Measurements from ENCODE around the gene ANKRD23. TPM values are rescaled to one million over a fixed set of nuclear protein-coding genes. Genes with fewer than 3 reads are reported as not detected.

The ANKRD23 gene
- total and polyA plus RNA-seq, 2 of the 13 experiments (the other 11 are each of a cell fraction or from before 2014, with no cell fraction given): 1.5 to 1.6 TPM

DNA sequence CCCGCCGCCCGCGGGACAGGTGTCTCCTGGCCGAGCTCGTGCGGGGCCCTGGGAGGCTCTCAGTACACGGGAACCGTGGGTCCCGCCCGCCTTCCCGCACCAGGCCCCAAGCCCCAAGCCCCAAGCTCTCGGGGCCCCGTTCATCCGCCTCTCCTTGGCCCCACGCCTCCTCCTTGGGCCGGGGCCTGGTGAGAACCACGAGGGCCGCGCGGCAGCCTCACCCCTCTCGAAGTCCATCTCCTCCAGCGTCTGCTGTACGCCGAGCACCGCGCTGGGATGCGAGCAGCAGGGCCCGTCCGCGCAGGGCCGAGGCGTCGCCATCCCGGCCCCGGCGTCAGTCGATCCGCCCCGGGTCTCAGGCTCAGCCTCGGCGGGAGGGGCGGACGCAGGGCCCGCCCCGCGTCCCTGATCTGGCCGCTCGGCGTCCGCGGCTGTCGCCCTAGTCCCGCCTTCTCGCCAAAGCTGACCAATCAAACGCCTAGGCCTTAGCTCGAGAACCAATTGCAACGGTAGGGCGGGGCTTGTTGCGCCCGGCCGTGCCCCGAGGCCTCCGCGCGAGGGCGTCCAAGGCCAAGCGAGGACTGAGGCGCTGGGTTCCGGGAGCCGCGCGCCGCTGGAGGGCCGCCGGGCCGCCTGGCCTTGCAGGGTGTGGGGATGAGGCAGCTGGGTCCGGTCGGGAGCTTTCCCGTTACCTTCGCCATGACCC lies 14.0 kb upstream of the ANKRD23 start, which contains the start of gene ANKRD39 (continued):
- TF ChIP-seq, protein P1, sequence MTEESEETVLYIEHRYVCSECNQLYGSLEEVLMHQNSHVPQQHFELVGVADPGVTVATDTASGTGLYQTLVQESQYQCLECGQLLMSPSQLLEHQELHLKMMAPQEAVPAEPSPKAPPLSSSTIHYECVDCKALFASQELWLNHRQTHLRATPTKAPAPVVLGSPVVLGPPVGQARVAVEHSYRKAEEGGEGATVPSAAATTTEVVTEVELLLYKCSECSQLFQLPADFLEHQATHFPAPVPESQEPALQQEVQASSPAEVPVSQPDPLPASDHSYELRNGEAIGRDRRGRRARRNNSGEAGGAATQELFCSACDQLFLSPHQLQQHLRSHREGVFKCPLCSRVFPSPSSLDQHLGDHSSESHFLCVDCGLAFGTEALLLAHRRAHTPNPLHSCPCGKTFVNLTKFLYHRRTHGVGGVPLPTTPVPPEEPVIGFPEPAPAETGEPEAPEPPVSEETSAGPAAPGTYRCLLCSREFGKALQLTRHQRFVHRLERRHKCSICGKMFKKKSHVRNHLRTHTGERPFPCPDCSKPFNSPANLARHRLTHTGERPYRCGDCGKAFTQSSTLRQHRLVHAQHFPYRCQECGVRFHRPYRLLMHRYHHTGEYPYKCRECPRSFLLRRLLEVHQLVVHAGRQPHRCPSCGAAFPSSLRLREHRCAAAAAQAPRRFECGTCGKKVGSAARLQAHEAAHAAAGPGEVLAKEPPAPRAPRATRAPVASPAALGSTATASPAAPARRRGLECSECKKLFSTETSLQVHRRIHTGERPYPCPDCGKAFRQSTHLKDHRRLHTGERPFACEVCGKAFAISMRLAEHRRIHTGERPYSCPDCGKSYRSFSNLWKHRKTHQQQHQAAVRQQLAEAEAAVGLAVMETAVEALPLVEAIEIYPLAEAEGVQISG (CRISPR knock-in tag; IDR thresholded peaks at IDR 0.05): peak; percentile 76
- TF ChIP-seq ZBTB21 (CRISPR knock-in tag; IDR thresholded peaks at IDR 0.05) (no peak), NFYC (CRISPR knock-in tag; IDR thresholded peaks at IDR 0.05) (peak; percentile 98), NFIB (CRISPR knock-in tag; IDR thresholded peaks at IDR 0.05; ENCODE audit: borderline replicate concordance) (no peak)
- TF ChIP-seq, protein P2, sequence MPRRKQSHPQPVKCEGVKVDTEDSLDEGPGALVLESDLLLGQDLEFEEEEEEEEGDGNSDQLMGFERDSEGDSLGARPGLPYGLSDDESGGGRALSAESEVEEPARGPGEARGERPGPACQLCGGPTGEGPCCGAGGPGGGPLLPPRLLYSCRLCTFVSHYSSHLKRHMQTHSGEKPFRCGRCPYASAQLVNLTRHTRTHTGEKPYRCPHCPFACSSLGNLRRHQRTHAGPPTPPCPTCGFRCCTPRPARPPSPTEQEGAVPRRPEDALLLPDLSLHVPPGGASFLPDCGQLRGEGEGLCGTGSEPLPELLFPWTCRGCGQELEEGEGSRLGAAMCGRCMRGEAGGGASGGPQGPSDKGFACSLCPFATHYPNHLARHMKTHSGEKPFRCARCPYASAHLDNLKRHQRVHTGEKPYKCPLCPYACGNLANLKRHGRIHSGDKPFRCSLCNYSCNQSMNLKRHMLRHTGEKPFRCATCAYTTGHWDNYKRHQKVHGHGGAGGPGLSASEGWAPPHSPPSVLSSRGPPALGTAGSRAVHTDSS (CRISPR knock-in tag; conservative IDR thresholded peaks at IDR 0.05): 0 out of 2 replicates have a peak, but pooled peaks have one; percentile 36
- TF ChIP-seq, protein P3, sequence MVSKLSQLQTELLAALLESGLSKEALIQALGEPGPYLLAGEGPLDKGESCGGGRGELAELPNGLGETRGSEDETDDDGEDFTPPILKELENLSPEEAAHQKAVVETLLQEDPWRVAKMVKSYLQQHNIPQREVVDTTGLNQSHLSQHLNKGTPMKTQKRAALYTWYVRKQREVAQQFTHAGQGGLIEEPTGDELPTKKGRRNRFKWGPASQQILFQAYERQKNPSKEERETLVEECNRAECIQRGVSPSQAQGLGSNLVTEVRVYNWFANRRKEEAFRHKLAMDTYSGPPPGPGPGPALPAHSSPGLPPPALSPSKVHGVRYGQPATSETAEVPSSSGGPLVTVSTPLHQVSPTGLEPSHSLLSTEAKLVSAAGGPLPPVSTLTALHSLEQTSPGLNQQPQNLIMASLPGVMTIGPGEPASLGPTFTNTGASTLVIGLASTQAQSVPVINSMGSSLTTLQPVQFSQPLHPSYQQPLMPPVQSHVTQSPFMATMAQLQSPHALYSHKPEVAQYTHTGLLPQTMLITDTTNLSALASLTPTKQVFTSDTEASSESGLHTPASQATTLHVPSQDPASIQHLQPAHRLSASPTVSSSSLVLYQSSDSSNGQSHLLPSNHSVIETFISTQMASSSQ (IDR thresholded peaks at IDR 0.05; ENCODE audit: low read depth): no peak
- TF ChIP-seq, protein P3 (CRISPR knock-in tag; IDR thresholded peaks at IDR 0.05; ENCODE audit: borderline replicate concordance): peak; percentile 75; the same call in 1 of the 2 replicates

Data from HepG2 (cell line).